Adipose tissue (tissue), 3 donors: ENCODE results near the gene TRAF3. TPM values are rescaled to one million over a fixed set of nuclear protein-coding genes. Genes with fewer than 3 reads are reported as not detected.
A peak's percentile ranks its signal among the peaks of the same experiment; 100 is the strongest.

Source experiments
- H3K27ac ChIP-seq: one replicate; pipeline ENCODE4 v1.5.1; 2013; ENCODE audit warnings: low read depth, low read length
- WGBS, 3 donors: extraction: QIAGEN DNeasy Blood & Tissue Kit; methylation state at CpG; one replicate each; pipeline ENCODE4 v1.1.7; 2013; 5-methylcytosine and 5-hydroxymethylcytosine counted together
- polyA plus RNA-seq, 3 donors: library from polyadenylated mRNA; stranded (reverse); fragments of 200-250 nt; gene quantifications; one replicate each; pipeline ENCODE4 v1.2.3, GENCODE V29; 2013
- donor health status: healthy with polysubstance abuse.
- donor health status: Bipolar disorder and iron deficiency.
- donor health status: healthy.

Gene TRAF3
- polyA plus RNA-seq, 3 donors, result 2.7 to 13.5 (median 7.5) TPM

- no peak overlapping the region for H3K27ac ChIP-seq
- WGBS, 3 donors, result 67 to 72% (median 70%) methylated on average over 20 to 22 of the region's 22 CpGs
These were observed 4.3 kb upstream of the TRAF3 start for GRCh38 chr14:102772781-102773570.

- H3K27ac ChIP-seq, result no peak overlapping the region
- 33 to 54% (median 52%) methylated on average over 10 of the region's 10 CpGs for WGBS, 3 donors
These were observed 2.7 kb upstream of the TRAF3 start for GRCh38 chr14:102774391-102775153.

- WGBS, 3 donors, result 82 to 88% (median 87%) methylated on average over 22 of the region's 22 CpGs
- H3K27ac ChIP-seq, result no peak overlapping the region
These were observed 1.1 kb upstream of the TRAF3 start for GRCh38 chr14:102775855-102776760.

GRCh38 chr14:102777711-102778337 is 575 bp downstream of the TRAF3 start:
- WGBS, 3 donors, result 0 to 1% (median 0%) methylated on average over 65 to 98 of the region's 98 CpGs
- peak overlapping the region; percentile 55 for H3K27ac ChIP-seq

GRCh38 chr14:102778338-102779083 is 1.3 kb downstream of the TRAF3 start:
- peak overlapping the region; percentile 55 for H3K27ac ChIP-seq
- WGBS, 3 donors, result 8 to 9% (median 8%) methylated on average over 29 of the region's 29 CpGs

- H3K27ac ChIP-seq, result no peak overlapping the region
- whole genome bisulfite sequencing, 3 donors, result 30 to 51% (median 47%) methylated on average over 4 of the region's 4 CpGs
These were observed 1.8 kb downstream of the TRAF3 start for GRCh38 chr14:102779084-102779462.

- WGBS, 3 donors, result 61 to 93% (median 69%) methylated on average over 13 of the region's 13 CpGs
- no peak overlapping the region for H3K27ac ChIP-seq
These were observed 2.5 kb downstream of the TRAF3 start for GRCh38 chr14:102779574-102780315.

- 91 to 100% (median 95%) methylated on average over 4 of the region's 4 CpGs for WGBS, 3 donors
These were observed 3.8 kb downstream of the TRAF3 start for GRCh38 chr14:102781063-102781462.

GRCh38 chr14:102782974-102783373 is 5.7 kb downstream of the TRAF3 start:
- 86 to 92% (median 92%) methylated on average over 7 of the region's 7 CpGs for WGBS, 3 donors
- no peak overlapping the region for H3K27ac ChIP-seq

More at GRCh38 chr14:102781063-102781462, 3.8 kb downstream of the TRAF3 start:
- no peak overlapping the region for H3K27ac ChIP-seq

GRCh38 chr14:102784892-102785594 is 7.8 kb downstream of the TRAF3 start:
- WGBS, 3 donors, result 51 to 85% (median 70%) methylated on average over 7 of the region's 7 CpGs
- H3K27ac ChIP-seq, result no peak overlapping the region

- H3K27ac ChIP-seq, result no peak overlapping the region
- 87 to 89% (median 89%) methylated on average over 3 of the region's 3 CpGs for WGBS, 3 donors
These were observed 8.3 kb downstream of the TRAF3 start for GRCh38 chr14:102785595-102785963.

GRCh38 chr14:102786768-102787167 is 9.5 kb downstream of the TRAF3 start:
- 77 to 94% (median 82%) methylated on average over 4 of the region's 4 CpGs for WGBS, 3 donors
- H3K27ac ChIP-seq, result no peak overlapping the region

- WGBS, 3 donors, result 93 to 95% (median 95%) methylated on average over 5 of the region's 5 CpGs
- H3K27ac ChIP-seq, result no peak overlapping the region
These were observed 12.1 kb downstream of the TRAF3 start for GRCh38 chr14:102789349-102789748.

- WGBS, 3 donors, result 87 to 98% (median 91%) methylated on average over 3 of the region's 3 CpGs
These were observed 16.5 kb downstream of the TRAF3 start for GRCh38 chr14:102793531-102794328.

GRCh38 chr14:102795060-102795925 is 18.0 kb downstream of the TRAF3 start:
- WGBS, 3 donors, result 37 to 49% (median 46%) methylated on average over 2 of the region's 2 CpGs
- H3K27ac ChIP-seq, result no peak overlapping the region

More at GRCh38 chr14:102793531-102794328, 16.5 kb downstream of the TRAF3 start:
- H3K27ac ChIP-seq, result no peak overlapping the region
